Muscle layer of colon (tissue), 2 donors: ENCODE results near the gene GRK4.

Source experiments
- H3K27ac ChIP-seq: one replicate; pipeline ENCODE4 v1.7.0; 2013; ENCODE audit warnings: low read depth, mild to moderate bottlenecking, low read length, moderate library complexity
- H3K27me3 ChIP-seq, 2 donors: one replicate each; pipeline ENCODE4 v1.7.0; 2013; ENCODE audit warnings: low read length in 2 of 2, mild to moderate bottlenecking in 2 of 2; ENCODE audit not compliant: insufficient read depth in 2 of 2, control insufficient read depth in 1 of 2
- H3K36me3 ChIP-seq: one replicate; pipeline ENCODE4 v1.7.0; 2013; ENCODE audit warnings: mild to moderate bottlenecking, low read length; ENCODE audit not compliant: insufficient read depth
- H3K4me1 ChIP-seq: one replicate; pipeline ENCODE4 v1.7.0; 2013; ENCODE audit warnings: mild to moderate bottlenecking, low read length; ENCODE audit not compliant: insufficient read depth
- H3K4me3 ChIP-seq, 2 donors: one replicate each; pipeline ENCODE4 v1.7.0; 2013; ENCODE audit warnings: low read length in 2 of 2, low read depth in 1 of 2, mild to moderate bottlenecking in 1 of 2, moderate library complexity in 1 of 2
- H3K9ac ChIP-seq: one replicate; pipeline ENCODE4 v1.7.0; 2013; ENCODE audit warnings: low read length
- H3K9me3 ChIP-seq: one replicate; pipeline ENCODE4 v1.7.0; 2013; ENCODE audit warnings: mild to moderate bottlenecking, low read length
- donor health status: abdominal sarcoma.
- donor health status: Adenocarcinoma of cecum.

The GRK4 gene

GRCh38 chr4:3026540-3026939 is 63.2 kb downstream of the GRK4 start:
- H3K27ac ChIP-seq = no peak overlapping the region
- no peaks in the 10 kb centered on the region for H3K4me1 ChIP-seq
- H3K36me3 ChIP-seq = no peaks in the 10 kb centered on the region
- H3K9ac ChIP-seq = no peak overlapping the region
- H3K27me3 ChIP-seq = no peaks in the 10 kb centered on the region
- H3K4me3 ChIP-seq = no peak overlapping the region
- no peaks in the 10 kb centered on the region for H3K9me3 ChIP-seq

GRCh38 chr4:3029464-3029863 is 66.1 kb downstream of the GRK4 start:
- no peaks in the 10 kb centered on the region for H3K4me1 ChIP-seq
- H3K27me3 ChIP-seq = no peaks in the 10 kb centered on the region
- H3K4me3 ChIP-seq = no peak overlapping the region
- H3K27ac ChIP-seq = no peak overlapping the region
- no peaks in the 10 kb centered on the region for H3K36me3 ChIP-seq
- H3K9me3 ChIP-seq = no peaks in the 10 kb centered on the region
- no peak overlapping the region for H3K9ac ChIP-seq

GRCh38 chr4:3030566-3031356 is 67.4 kb downstream of the GRK4 start:
- H3K36me3 ChIP-seq = no peaks in the 10 kb centered on the region
- no peak overlapping the region for H3K9ac ChIP-seq

GRCh38 chr4:3031357-3032082 is 68.1 kb downstream of the GRK4 start:
- no peak overlapping the region for H3K9ac ChIP-seq
- no peaks in the 10 kb centered on the region for H3K9me3 ChIP-seq
- H3K27ac ChIP-seq = no peak overlapping the region
- no peaks in the 10 kb centered on the region for H3K27me3 ChIP-seq
- no peaks in the 10 kb centered on the region for H3K36me3 ChIP-seq
- no peaks in the 10 kb centered on the region for H3K4me1 ChIP-seq
- H3K4me3 ChIP-seq = no peak overlapping the region

More at GRCh38 chr4:3030566-3031356, 67.4 kb downstream of the GRK4 start:
- H3K9me3 ChIP-seq = no peaks in the 10 kb centered on the region
- no peak overlapping the region for H3K4me3 ChIP-seq
- H3K27me3 ChIP-seq = no peaks in the 10 kb centered on the region
- H3K4me1 ChIP-seq = no peaks in the 10 kb centered on the region
- no peak overlapping the region for H3K27ac ChIP-seq

GRCh38 chr4:3034231-3034630 is 70.9 kb downstream of the GRK4 start:
- Histone ChIP-seq H3K9ac (no peak overlapping the region), H3K4me1 (peaks cover 13% of the 10 kb centered on the region), H3K9me3 (no peaks in the 10 kb centered on the region), H3K36me3 (no peaks in the 10 kb centered on the region), H3K4me3 (no peak overlapping the region), H3K27me3 (no peaks in the 10 kb centered on the region), H3K27ac (no peak overlapping the region)

GRCh38 chr4:3035249-3035648 is 71.9 kb downstream of the GRK4 start:
- Histone ChIP-seq H3K27me3 (no peaks in the 10 kb centered on the region), H3K9me3 (no peaks in the 10 kb centered on the region), H3K4me3 (no peak overlapping the region), H3K9ac (no peak overlapping the region), H3K4me1 (peaks cover 13% of the 10 kb centered on the region), H3K27ac (no peak overlapping the region), H3K36me3 (no peaks in the 10 kb centered on the region)

GRCh38 chr4:3035674-3036073 is 72.3 kb downstream of the GRK4 start:
- Histone ChIP-seq H3K9ac (no peak overlapping the region), H3K4me1 (peaks cover 13% of the 10 kb centered on the region), H3K27ac (no peak overlapping the region), H3K4me3 (no peak overlapping the region), H3K27me3 (no peaks in the 10 kb centered on the region), H3K9me3 (no peaks in the 10 kb centered on the region), H3K36me3 (no peaks in the 10 kb centered on the region)

GRCh38 chr4:3036131-3036952 is 73.0 kb downstream of the GRK4 start:
- peaks cover 13% of the 10 kb centered on the region for H3K4me1 ChIP-seq
- no peaks in the 10 kb centered on the region for H3K9me3 ChIP-seq
- no peak overlapping the region for H3K27ac ChIP-seq
- no peak overlapping the region for H3K4me3 ChIP-seq
- H3K27me3 ChIP-seq = no peaks in the 10 kb centered on the region
- H3K9ac ChIP-seq = no peak overlapping the region
- H3K36me3 ChIP-seq = no peaks in the 10 kb centered on the region

GRCh38 chr4:3037957-3038461 is 74.6 kb downstream of the GRK4 start:
- Histone ChIP-seq H3K4me3 (peak overlapping the region; percentile 27 to 57), H3K4me1 (peaks cover 19% of the 10 kb centered on the region), H3K36me3 (no peaks in the 10 kb centered on the region), H3K27me3 (no peaks in the 10 kb centered on the region), H3K9me3 (no peaks in the 10 kb centered on the region), H3K9ac (no peak overlapping the region), H3K27ac (no peak overlapping the region)

- Histone ChIP-seq H3K4me1 (peaks cover 19% of the 10 kb centered on the region), H3K27me3 (no peaks in the 10 kb centered on the region), H3K4me3 (no peak overlapping the region), H3K9me3 (no peaks in the 10 kb centered on the region), H3K36me3 (no peaks in the 10 kb centered on the region), H3K9ac (no peak overlapping the region), H3K27ac (no peak overlapping the region)
These were observed 76.5 kb downstream of the GRK4 start for GRCh38 chr4:3039706-3040366.
